ENCODE measurements around the gene TAF1D. TPM values are rescaled to one million over a fixed set of nuclear protein-coding genes. Genes with fewer than 3 reads are reported as not detected.

Gene TAF1D
- total RNA-seq, 1 experiment from 2014 or later: 429 TPM

DNA sequence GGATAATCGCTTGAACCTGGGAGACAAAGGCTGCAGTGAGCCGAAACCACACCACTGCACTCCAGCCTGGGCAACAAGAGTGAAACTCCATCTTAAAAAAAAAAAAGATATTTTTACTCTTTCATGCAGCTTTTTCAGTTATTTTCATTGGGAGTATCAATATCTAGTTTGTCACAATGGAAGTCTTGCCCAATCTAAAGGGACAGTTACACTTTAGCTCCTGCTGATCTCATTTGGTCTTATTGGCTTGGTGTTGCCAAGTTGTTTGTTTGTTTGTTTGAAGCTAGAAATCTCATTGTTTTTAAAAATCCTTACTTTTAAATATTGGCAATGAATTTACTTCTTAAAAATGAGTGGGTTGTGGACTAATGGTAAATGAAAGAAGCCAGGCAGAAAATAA is 55.1 kb downstream of the TAF1D start:
- no peaks in the 10 kb centered on the region for H4K20me1 ChIP-seq (ENCODE audit: insufficient read depth, low read depth, low read length)
- no peak overlapping the region for H2AFZ ChIP-seq (ENCODE audit: low read length)
- DNase-seq: no peak
- H3K9me2 ChIP-seq (replicated peaks; ENCODE audit: insufficient read depth, low read length): no peaks in the 10 kb centered on the region
- H3K9me3 ChIP-seq (ENCODE audit: low read length): no peaks in the 10 kb centered on the region
- peaks cover 75% of the 10 kb centered on the region for H3K36me3 ChIP-seq (ENCODE audit: insufficient read depth, low read length)
- no peaks in the 10 kb centered on the region for H3K4me1 ChIP-seq (ENCODE audit: low read length)
- no peak overlapping the region for H3K4me2 ChIP-seq (ENCODE audit: low read depth, low read length, poor library complexity, severe bottlenecking)
- no peak overlapping the region for H3K9ac ChIP-seq (ENCODE audit: low read length)
- H3K27ac ChIP-seq (ENCODE audit: low read length): no peak overlapping the region
- H3K4me3 ChIP-seq (ENCODE audit: low read length): no peak overlapping the region
- H3K79me2 ChIP-seq (ENCODE audit: low read length): peaks cover 56% of the 10 kb centered on the region
- H3K27me3 ChIP-seq (ENCODE audit: low read length): no peaks in the 10 kb centered on the region

Small RNAs within 50 kb of the gene (small RNA-seq; reads per million reads assigned to genes)
- gene RF00019 (not detected), gene RF00493 (23.6 reads per million, percentile 97 among the genes with 10 or more reads in this experiment), gene SCARNA9 (22.0 reads per million, percentile 97 among the genes with 10 or more reads in this experiment), gene SNORA1 (not detected), gene SNORA18 (not detected), gene SNORA25 (not detected), gene SNORA32 (not detected), gene SNORA40 (not detected), gene SNORA8 (not detected), gene SNORD5 (not detected), gene SNORD6 (4,635 reads per million, percentile 100 among the genes with 10 or more reads in this experiment)

Other genes starting within 250 kb of the TAF1D start
- gene SMCO4, start 198.1 kb downstream of the TAF1D start, total RNA-seq (2014; rRNA removed; shearing (Covaris generic); ENCODE audit: low replicate concordance): not detected in 2 replicates
- gene CEP295, start 79.8 kb downstream of the TAF1D start, total RNA-seq (2014; rRNA removed; shearing (Covaris generic); ENCODE audit: low replicate concordance): 43.3 and 96.8 TPM in 2 replicates
- 44.0 and 81.4 TPM in 2 replicates for gene C11orf54, start 177 bp upstream of the TAF1D start, total RNA-seq (2014; rRNA removed; shearing (Covaris generic); ENCODE audit: low replicate concordance)
- 62.0 and 77.4 TPM in 2 replicates for gene MED17, start 42.8 kb upstream of the TAF1D start, total RNA-seq (2014; rRNA removed; shearing (Covaris generic); ENCODE audit: low replicate concordance)
- gene VSTM5, start 109.1 kb upstream of the TAF1D start, total RNA-seq (2014; rRNA removed; shearing (Covaris generic); ENCODE audit: low replicate concordance): not detected in 2 replicates